Memory B cell (primary cell): ENCODE data around the gene NUP153.

Experiments used
- ATAC-seq: fragments of 150-1000 bp; cut with Tn5 transposase; 2 replicates; pipeline ENCODE4 v1.10.0; 2021; ENCODE audit warnings: low read depth, mild to moderate bottlenecking, moderate library complexity
- DNase-seq, 2 donors: peaks; one replicate each; pipeline ENCODE4 v3.0.0; 2022; ENCODE audit warnings: low spot score in 2 of 2
- H3K27ac Mint-ChIP-seq: one replicate; pipeline ENCODE4 v1.8.0; 2022; ENCODE audit warnings: mild to moderate bottlenecking, moderate library complexity, mixed read lengths
- H3K27me3 Mint-ChIP-seq: one replicate; pipeline ENCODE4 v1.8.0; 2022; ENCODE audit warnings: mixed read lengths
- H3K36me3 Mint-ChIP-seq: one replicate; pipeline ENCODE4 v1.8.0; 2022; ENCODE audit warnings: mild to moderate bottlenecking, mixed read lengths
- H3K4me1 Mint-ChIP-seq: one replicate; pipeline ENCODE4 v1.8.0; 2022; ENCODE audit warnings: mixed read lengths
- H3K4me3 Mint-ChIP-seq: one replicate; pipeline ENCODE4 v1.8.0; 2022; ENCODE audit warnings: mild to moderate bottlenecking, moderate library complexity, mixed read lengths
- H3K9me3 Mint-ChIP-seq: one replicate; pipeline ENCODE4 v1.8.0; 2022; ENCODE audit warnings: mixed read lengths

The NUP153 gene

DNA sequence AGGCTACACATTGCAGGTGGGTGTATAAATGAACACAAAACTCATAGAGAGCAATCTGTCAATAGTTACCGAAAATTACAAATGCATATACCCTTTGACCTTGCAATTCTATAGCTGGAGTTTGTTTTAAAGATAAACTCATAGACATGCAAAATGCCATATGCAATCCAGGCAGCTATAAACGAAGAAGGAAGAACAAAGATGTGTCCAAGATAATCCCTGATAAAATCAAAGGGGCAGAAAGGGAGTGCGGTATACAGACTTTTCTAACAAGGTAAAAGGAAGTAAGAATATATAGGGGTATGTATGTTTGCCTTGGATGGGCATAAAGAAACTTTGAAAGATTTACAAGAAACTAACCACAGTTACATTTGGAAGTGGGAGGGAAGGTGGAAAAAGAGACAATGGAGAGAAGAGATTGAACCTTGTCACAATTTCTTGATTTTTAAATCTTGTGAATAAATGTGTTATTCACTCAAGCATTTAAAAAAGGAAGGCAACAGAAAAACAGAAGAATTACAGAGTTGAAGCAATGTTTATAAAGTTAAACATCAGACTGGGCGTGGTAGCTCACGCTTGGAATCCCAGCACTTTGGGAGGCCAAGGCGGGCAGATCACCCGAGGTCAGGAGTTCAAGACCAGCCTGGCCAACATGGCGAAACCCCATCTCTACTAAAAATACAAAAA, 76.8 kb downstream of the NUP153 start:
- Mint-ChIP-seq H3K4me3 (no peak overlapping the region), H3K4me1 (peaks cover 33% of the 10 kb centered on the region), H3K27ac (peak overlapping the region; percentile 69), H3K36me3 (peaks cover 21% of the 10 kb centered on the region), H3K27me3 (no peaks in the 10 kb centered on the region), H3K9me3 (no peaks in the 10 kb centered on the region)
- no peak for ATAC-seq
- DNase-seq = no peak

DNA sequence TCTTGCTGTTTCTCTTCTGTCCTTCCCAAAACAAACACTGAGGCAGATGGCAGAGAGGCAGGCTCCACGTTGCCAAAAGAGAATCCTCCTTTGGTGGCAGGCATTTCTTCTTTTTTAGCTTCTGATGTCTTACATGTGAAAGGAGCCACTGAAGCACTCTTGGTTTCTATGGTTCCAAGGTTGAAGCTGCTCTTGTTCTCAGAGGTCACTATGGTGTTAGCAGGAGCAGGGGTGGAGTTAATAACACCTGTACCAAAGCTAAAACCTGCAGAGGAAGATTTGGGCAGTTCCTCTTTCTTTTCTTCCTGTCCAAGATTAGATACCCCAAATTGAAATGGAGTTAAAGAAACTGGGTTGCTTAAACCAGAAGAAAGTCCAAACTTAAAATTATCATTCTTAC, 77.9 kb downstream of the NUP153 start:
- DNase-seq = no peak
- Mint-ChIP-seq H3K9me3 (no peaks in the 10 kb centered on the region), H3K27ac (peak overlapping the region; percentile 69), H3K27me3 (no peaks in the 10 kb centered on the region), H3K4me1 (peaks cover 31% of the 10 kb centered on the region), H3K4me3 (peak overlapping the region; percentile 18), H3K36me3 (peaks cover 23% of the 10 kb centered on the region)
- ATAC-seq = peak; percentile 78

DNA sequence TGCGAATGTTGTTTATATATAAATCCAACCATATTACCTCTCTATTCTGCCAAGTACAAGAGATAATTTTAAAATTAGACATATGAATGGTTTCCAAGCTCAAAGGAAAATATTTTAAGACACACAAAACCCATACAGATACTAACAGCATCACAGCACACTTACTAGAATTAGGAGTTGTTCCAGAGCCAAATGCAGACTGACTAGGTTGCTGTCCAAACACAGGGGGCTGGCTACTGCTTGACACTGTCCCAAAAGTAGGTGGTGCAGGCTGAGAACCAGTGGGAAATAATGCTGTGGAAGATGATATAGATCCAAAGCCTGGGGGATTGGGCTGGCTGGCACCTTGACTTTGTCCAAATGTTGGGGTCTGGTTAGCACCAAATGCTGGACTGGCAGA, 82.3 kb downstream of the NUP153 start:
- Mint-ChIP-seq H3K4me1 (peaks cover 22% of the 10 kb centered on the region), H3K27me3 (no peaks in the 10 kb centered on the region), H3K27ac (peak overlapping the region; percentile 14), H3K4me3 (no peak overlapping the region), H3K9me3 (no peaks in the 10 kb centered on the region), H3K36me3 (peaks cover 17% of the 10 kb centered on the region)
- no peak for ATAC-seq
- no peak for DNase-seq

DNA sequence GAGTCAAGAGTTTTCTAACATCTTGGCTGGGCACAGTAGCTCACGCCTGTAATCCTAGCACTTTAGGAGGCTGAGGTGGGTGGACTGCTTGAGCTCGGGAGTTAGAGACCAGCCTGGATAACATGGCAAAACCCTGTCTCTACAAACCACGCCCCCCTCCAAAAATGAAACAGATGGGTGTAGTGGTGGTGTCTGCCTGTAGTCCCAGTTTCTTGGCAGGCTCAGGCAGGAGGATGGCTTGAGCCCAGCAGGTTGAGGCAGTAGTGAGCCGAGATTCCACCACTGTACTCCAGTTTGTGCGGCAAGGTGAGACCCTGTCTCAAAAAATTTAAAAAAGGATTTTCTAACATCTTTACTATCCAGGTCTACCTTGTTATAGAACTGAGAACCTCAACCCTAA, 84.6 kb downstream of the NUP153 start:
- ATAC-seq (no peak), DNase-seq (no peak)
- no peaks in the 10 kb centered on the region for H3K9me3 Mint-ChIP-seq
- H3K27me3 Mint-ChIP-seq = no peaks in the 10 kb centered on the region
- peaks cover 17% of the 10 kb centered on the region for H3K4me1 Mint-ChIP-seq
- no peak overlapping the region for H3K4me3 Mint-ChIP-seq
- peaks cover 19% of the 10 kb centered on the region for H3K36me3 Mint-ChIP-seq
- H3K27ac Mint-ChIP-seq = no peak overlapping the region

DNA sequence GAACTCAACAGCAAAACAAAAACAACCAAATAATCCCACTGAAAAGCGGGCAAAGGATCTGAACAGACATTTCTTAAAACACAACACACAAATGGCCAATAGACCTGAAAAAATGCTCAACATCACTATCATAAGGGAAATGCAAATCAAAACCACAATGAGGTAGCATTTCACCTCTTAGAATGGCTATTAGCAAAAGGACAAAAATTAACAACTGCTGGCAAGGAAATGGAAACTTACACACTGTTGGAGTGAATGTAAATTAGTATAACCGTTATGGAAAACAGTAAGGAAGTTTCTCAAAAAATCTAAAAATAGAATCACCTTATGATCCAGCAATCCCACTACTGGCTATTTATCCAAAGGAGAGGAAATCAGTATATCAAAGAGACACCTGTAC, 85.7 kb downstream of the NUP153 start:
- Mint-ChIP-seq H3K9me3 (no peaks in the 10 kb centered on the region), H3K27me3 (no peaks in the 10 kb centered on the region), H3K4me1 (peaks cover 17% of the 10 kb centered on the region), H3K27ac (peak overlapping the region; percentile 58), H3K4me3 (no peak overlapping the region), H3K36me3 (peaks cover 24% of the 10 kb centered on the region)
- ATAC-seq = peak; percentile 71
- DNase-seq = no peak

DNA sequence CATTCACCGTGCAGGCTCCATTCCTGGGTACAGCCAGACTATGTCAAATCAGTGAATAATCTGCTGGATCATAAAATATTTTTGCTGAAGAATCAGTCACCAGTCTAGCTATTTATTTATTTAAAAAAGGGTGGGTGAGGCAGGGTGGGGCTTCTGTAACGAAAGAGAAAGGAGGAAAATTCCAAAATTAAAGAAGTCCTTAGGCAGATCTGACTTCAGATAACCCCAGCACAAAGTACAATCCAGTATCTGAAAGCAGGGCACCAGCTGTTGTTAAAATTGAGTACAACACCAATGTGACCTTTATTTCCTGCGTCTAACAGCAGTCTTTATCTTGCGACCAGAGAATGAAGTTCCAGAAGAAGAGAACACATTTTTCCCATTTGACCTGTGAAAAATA, 90.9 kb downstream of the NUP153 start:
- DNase-seq = no peak
- Mint-ChIP-seq H3K27me3 (no peaks in the 10 kb centered on the region), H3K36me3 (peaks cover 14% of the 10 kb centered on the region), H3K27ac (no peak overlapping the region), H3K9me3 (no peaks in the 10 kb centered on the region), H3K4me3 (no peak overlapping the region), H3K4me1 (peaks cover 8% of the 10 kb centered on the region)
- no peak for ATAC-seq

DNA sequence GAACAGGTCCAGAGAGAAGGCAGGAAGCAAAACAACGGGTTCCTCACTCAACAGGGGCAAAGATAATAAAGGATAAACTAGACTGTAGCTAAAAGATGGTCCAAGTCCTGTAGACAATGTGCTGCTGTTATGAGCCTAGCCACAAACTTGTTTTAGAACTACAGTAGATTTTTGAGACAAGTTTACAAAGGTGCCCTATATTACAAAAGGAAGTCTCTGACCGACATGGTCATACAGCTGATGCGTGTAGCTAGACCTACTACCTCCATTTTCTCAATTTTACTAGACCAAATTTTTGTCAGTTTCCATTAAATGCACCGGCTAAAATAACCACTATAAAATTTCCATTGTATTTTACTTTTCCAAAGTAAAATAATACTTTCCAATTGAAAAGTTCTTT, 94.7 kb downstream of the NUP153 start:
- no peak overlapping the region for H3K4me3 Mint-ChIP-seq
- ATAC-seq = no peak
- peaks cover 8% of the 10 kb centered on the region for H3K36me3 Mint-ChIP-seq
- no peaks in the 10 kb centered on the region for H3K4me1 Mint-ChIP-seq
- no peaks in the 10 kb centered on the region for H3K9me3 Mint-ChIP-seq
- H3K27ac Mint-ChIP-seq = peak overlapping the region; percentile 80
- H3K27me3 Mint-ChIP-seq = no peaks in the 10 kb centered on the region
- no peak for DNase-seq

DNA sequence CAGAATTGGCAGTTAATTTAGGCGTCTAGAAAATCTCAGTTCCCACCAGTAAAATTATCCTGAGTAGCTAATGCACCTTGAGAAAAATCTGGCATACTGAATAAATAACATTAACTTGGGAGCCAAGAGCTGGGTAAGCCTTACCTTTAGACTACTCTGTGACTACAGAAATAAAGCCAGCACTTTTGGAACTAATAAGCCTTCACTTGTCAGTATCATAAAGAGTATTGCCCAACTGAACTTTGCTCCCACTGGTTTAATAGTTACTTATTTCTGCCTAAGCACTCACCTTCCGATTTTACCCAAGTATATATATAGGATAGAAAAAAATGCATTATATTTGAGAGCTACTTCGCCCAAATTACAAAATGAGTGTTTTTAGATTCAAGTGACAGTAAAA, 95.9 kb downstream of the NUP153 start:
- no peaks in the 10 kb centered on the region for H3K9me3 Mint-ChIP-seq
- DNase-seq (no peak), ATAC-seq (no peak)
- H3K27me3 Mint-ChIP-seq = no peaks in the 10 kb centered on the region
- H3K27ac Mint-ChIP-seq = peak overlapping the region; percentile 28
- no peaks in the 10 kb centered on the region for H3K4me1 Mint-ChIP-seq
- peaks cover 3% of the 10 kb centered on the region for H3K36me3 Mint-ChIP-seq
- H3K4me3 Mint-ChIP-seq = no peak overlapping the region

DNA sequence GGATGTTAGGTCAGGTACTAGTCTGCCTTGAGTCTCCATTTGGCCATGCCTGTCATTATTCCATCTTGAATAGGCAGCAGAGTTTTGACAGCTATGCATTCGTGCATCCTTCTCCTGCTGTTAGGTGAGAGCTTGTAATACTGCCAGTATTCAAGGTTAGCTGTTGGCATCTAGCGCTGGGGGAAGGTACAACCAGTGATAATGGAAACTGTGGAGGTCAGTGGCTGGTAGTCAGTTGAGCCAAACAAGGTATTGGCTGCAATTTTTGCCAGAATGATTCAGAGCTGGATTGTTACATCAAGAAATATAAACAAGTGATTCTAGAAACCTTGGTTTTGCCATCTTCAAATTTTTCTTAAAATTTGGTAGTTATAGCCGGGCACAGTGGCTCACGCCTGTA, 100.1 kb downstream of the NUP153 start:
- peaks cover 4% of the 10 kb centered on the region for H3K36me3 Mint-ChIP-seq
- ATAC-seq = no peak
- no peaks in the 10 kb centered on the region for H3K9me3 Mint-ChIP-seq
- no peaks in the 10 kb centered on the region for H3K27me3 Mint-ChIP-seq
- no peaks in the 10 kb centered on the region for H3K4me1 Mint-ChIP-seq
- no peak for DNase-seq
- no peak overlapping the region for H3K4me3 Mint-ChIP-seq
- H3K27ac Mint-ChIP-seq = no peak overlapping the region

DNA sequence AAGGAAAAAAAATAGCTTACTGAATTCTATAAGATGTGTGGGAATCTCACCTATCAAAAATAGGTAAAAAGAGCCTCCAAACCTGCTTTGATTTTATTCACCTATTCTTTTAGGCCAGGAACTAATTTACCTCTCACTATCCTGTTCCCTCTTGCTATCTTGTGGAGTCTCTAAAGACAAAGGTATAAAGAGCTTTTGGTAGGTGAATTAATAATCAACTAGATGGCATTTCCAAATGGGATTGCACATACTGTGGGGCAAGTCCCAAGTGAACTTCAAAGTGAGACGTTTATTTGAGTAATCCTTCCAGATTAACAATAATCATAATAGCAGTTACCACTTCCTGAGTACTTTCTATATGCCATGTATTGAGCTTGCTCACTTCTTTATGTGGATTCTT, 103.8 kb downstream of the NUP153 start:
- DNase-seq (no peak), ATAC-seq (no peak)
- H3K4me3 Mint-ChIP-seq = no peak overlapping the region

DNA sequence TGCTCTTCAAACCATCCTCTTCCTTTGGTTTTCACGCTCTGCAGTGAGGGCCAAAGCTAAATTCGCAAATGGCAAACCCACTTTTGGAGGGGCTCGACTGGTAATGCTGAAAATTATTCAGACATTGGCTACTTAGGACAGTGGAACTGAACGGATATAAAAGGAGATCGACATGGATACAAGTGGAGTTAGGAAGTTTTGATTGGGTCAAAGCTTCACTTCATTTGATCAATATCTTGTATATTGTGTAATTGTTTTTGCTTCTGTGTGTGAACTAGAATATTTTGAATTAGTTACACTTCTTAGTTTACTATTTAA, 105.4 kb downstream of the NUP153 start:
- peak overlapping the region; percentile 88 for H3K4me3 Mint-ChIP-seq
- no peaks in the 10 kb centered on the region for H3K9me3 Mint-ChIP-seq
- H3K4me1 Mint-ChIP-seq = peaks cover 6% of the 10 kb centered on the region
- no peak for DNase-seq
- H3K27me3 Mint-ChIP-seq = no peaks in the 10 kb centered on the region
- peaks cover 4% of the 10 kb centered on the region for H3K36me3 Mint-ChIP-seq
- ATAC-seq = no peak
- peak overlapping the region; percentile 90 for H3K27ac Mint-ChIP-seq

More for the DNA sequence above, 103.8 kb downstream of the NUP153 start:
- Mint-ChIP-seq H3K36me3 (peaks cover 4% of the 10 kb centered on the region), H3K9me3 (no peaks in the 10 kb centered on the region), H3K4me1 (peaks cover 6% of the 10 kb centered on the region), H3K27ac (peak overlapping the region; percentile 33), H3K27me3 (no peaks in the 10 kb centered on the region)

DNA sequence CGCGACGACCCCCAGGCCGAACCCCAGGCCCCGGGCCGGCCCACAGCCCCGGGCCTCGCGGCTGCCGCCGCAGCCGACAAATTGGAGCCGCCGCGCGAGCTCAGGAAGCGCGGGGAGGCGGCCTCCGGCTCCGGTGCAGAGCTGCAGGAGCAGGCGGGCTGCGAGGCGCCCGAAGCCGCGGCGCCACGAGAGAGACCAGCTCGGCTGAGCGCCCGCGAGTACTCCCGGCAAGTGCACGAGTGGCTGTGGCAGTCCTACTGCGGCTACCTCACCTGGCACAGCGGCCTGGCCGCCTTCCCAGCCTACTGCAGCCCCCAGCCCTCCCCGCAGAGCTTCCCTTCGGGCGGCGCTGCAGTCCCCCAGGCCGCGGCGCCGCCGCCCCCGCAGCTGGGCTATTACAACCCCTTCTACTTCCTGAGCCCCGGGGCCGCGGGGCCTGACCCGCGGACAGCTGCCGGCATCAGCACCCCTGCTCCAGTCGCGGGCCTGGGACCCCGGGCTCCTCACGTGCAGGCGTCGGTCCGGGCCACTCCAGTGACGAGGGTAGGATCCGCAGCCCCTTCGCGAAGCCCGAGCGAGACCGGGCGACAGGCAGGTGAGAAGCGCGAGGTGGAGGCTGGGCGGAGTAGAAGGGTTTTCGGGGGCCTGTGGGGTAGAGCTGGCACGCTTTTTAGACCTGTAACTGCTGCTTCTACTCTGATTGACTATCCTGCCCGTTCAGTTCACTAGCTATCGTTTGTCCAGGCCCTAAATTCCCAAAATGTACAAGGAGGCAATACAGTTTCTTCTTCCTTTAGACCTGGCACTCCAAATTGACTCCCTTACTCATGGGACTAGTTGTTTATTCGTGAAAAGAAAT, 106.0 kb downstream of the NUP153 start:
- DNase-seq = peak; percentile 16 to 46
- peak; percentile 50 for ATAC-seq
- H3K9me3 Mint-ChIP-seq = no peaks in the 10 kb centered on the region
- H3K27me3 Mint-ChIP-seq = no peaks in the 10 kb centered on the region
- H3K4me3 Mint-ChIP-seq = peak overlapping the region; percentile 88
- peaks cover 6% of the 10 kb centered on the region for H3K4me1 Mint-ChIP-seq
- peaks cover 4% of the 10 kb centered on the region for H3K36me3 Mint-ChIP-seq
- H3K27ac Mint-ChIP-seq = peak overlapping the region; percentile 90

DNA sequence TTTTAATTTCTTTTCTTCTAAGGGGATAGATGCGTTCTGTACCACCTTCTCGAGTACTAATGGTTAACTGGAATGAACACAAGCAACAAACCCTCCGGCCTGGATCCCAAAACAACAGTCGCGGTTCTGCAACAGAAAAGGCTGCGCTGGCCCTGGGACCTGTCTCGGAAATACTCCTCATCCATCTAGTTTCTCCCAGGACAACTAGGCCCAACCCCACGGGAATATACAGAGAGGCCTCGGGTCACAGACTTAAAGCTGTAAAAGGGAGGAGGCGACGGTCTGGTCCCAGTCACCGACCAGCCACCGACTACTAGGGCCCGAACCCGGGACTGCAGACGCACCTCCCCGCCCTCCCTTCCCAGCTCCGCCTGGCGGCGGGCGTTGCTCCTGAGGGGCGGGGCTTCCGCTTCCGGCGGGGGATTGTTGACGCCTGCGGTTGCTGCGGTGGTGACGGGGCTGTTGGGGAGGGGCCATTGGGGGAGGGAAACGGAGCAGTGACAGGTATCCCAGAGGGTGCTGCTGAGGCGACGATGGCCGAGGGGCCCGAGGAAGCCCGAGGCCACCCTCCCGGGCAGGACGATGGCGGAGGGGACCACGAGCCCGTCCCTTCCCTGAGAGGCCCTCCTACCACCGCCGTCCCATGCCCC, 106.7 kb downstream of the NUP153 start, which contains the start of gene FAM8A1:
FAM8A1 (plus strand) TSS at position 426 of the 650 bp plus-strand sequence; CDS start at position 534, 108 bp downstream.
- Mint-ChIP-seq H3K9me3 (no peaks in the 10 kb centered on the region), H3K36me3 (peaks cover 4% of the 10 kb centered on the region), H3K27ac (peak within 1 kb of the TSS; percentile 90), H3K4me1 (peaks cover 6% of the 10 kb centered on the region), H3K27me3 (no peaks in the 10 kb centered on the region), H3K4me3 (peak within 1 kb of the TSS; percentile 88)
- peak; percentile 81 to 85 for DNase-seq
- peak; percentile 92 for ATAC-seq

DNA sequence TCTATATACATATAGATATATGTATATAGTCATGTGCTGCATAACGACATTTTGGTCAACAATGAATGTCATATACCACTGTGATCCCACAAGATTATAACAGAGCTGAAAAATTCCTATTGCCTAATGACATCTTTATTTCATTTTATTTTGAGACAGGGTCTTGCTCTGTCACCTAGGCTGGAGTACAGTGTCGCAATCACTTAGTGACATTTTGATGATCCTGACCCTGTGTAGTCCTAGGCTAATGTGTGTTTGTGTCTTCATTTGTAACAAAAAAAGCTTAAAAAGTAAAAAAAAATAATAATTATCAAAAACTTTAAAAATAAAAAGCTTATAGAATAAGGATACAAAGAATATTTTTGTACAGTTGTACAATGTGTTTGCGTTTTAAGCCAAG, 110.6 kb downstream of the NUP153 start:
- DNase-seq (no peak), ATAC-seq (no peak)
- Mint-ChIP-seq H3K27me3 (no peaks in the 10 kb centered on the region), H3K4me3 (no peak overlapping the region), H3K9me3 (no peaks in the 10 kb centered on the region), H3K27ac (no peak overlapping the region), H3K36me3 (no peaks in the 10 kb centered on the region), H3K4me1 (peaks cover 3% of the 10 kb centered on the region)
